ENCODE data around the gene ATP23.

DNA sequence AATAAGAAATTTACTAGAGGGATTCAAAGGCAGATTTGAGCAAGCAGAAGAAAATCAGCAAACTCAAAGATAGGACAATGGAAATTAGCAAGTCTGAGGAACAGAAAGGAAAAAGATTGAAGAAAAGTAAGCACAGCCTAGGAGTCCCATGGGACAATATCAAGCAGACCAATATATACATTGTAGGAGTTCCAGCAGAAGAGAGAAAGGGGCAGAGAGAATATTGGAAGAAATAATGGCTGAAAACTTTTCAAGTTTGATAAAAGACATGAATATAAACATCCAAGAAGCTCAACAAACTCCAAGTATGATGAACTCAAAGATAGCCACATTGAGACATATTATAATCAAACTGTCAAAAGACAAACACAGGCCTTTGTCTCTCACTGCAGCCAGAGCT, 25.2 kb downstream of the ATP23 start:
- TF ChIP-seq, protein P1, sequence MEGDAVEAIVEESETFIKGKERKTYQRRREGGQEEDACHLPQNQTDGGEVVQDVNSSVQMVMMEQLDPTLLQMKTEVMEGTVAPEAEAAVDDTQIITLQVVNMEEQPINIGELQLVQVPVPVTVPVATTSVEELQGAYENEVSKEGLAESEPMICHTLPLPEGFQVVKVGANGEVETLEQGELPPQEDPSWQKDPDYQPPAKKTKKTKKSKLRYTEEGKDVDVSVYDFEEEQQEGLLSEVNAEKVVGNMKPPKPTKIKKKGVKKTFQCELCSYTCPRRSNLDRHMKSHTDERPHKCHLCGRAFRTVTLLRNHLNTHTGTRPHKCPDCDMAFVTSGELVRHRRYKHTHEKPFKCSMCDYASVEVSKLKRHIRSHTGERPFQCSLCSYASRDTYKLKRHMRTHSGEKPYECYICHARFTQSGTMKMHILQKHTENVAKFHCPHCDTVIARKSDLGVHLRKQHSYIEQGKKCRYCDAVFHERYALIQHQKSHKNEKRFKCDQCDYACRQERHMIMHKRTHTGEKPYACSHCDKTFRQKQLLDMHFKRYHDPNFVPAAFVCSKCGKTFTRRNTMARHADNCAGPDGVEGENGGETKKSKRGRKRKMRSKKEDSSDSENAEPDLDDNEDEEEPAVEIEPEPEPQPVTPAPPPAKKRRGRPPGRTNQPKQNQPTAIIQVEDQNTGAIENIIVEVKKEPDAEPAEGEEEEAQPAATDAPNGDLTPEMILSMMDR (IDR thresholded peaks at IDR 0.05), result no peak
- no peak for TF ChIP-seq SIN3A (IDR thresholded peaks at IDR 0.05; ENCODE audit: borderline replicate concordance, insufficient read depth, low read depth, low read length)
